GM19324 (cell line): Measurements from ENCODE around the gene CLASP1.
"Not testable (repeated sequence)": the region's sequence is repeated elsewhere in the genome, so short reads cannot be mapped to it uniquely, and the experiment has no call there.

Experiments used
- ATAC-seq: cut with Tn5 transposase; IDR thresholded peaks from one replicate; pipeline ENCODE4 v1.9.1; 2021; ENCODE audit warnings: mild to moderate bottlenecking, moderate library complexity; ENCODE audit not compliant: unreplicated experiment, low FRiP score

CLASP1 gene

DNA sequence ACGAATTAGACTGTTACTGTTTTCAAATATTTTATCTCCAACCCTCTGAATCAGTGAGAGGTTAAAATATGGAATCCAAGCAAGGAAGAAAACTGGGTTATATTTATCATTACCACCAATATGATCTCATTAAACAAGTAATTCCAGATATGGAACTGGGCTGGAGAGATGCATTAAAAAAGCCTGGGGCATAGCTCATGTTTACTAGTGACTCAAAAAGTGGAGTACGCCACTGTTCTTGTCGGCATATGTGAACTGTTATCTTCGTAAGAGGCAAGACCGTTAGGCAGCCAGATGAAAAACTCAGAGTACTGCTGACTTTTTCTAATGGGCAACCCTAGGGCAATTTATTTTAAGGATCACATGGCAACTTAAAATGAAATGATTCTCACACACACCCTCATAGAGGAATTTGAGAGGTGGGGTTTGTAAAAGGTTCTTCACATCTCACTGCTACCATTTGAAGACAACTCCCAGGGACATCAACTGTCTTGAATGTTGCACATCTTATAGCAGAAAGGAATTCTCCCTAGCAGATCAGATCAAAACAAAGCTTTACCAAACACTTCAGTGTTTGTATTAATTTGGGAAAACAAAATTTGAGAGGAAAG lies 259.1 kb downstream of the CLASP1 start:
- ATAC-seq, result no peak

- ATAC-seq, result no peak
Observed at GRCh38 chr2:121388371-121388770, 260.9 kb downstream of the CLASP1 start.

DNA sequence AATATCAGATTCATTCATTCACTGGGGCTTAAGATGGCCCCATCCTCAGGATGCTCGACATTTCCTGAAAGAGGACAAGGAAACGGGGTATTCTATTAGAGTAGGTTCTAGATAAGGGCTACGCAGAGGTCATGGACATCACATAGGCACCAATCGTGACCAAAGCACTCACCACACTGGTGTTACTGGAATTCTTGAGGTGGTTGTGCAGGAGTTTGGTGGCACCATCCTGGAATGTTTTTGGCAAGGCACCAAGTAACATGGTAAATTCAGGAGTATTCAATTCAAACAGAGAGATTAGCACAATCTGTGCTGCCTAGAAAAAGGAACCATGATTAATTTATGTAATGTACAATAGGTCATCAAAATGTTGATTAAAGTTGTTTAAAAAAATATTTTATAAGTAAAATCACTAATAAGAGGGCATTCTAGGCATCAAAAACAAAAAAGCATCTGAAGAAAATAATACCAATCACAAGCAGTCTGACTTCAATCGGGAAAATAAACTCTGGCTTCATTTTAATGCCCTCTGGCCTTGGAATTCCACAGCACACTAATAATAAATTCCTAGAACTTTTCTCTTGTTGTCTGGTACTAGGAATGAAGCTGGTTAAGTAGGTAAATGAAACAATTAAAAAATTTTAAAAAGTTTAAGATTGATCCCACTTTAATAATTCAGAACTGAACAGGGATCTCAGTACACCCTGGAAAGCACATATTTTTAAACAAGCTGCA lies 261.5 kb downstream of the CLASP1 start:
- no peak for ATAC-seq

GRCh38 chr2:121386707-121387106 lies 262.6 kb downstream of the CLASP1 start:
- ATAC-seq, result no peak

DNA sequence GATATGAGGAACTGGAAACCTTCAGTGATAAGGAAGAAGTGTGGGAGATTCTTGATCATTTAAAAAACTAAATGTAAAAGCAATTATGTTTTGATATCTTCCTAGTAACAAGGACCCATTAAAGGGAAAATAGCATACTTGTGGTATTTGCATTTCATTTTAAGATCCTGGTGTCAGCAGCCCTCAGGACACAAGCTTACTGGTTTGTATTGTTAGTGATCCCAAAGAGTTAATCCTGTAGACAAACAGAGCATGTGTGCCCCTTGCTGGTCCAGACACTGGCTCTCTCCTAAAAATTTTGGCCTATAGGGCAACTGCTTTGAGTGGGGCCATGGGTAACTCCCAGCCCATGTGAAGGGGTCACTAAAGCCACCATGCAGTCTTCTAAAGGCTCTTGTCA lies 263.2 kb downstream of the CLASP1 start:
- no peak for ATAC-seq

- ATAC-seq, result no peak
Observed at GRCh38 chr2:121382744-121383143, 266.5 kb downstream of the CLASP1 start.

- no peak for ATAC-seq
Observed at GRCh38 chr2:121377646-121378045, 271.6 kb downstream of the CLASP1 start.

- ATAC-seq, result no peak
Observed at GRCh38 chr2:121376535-121377250, 272.6 kb downstream of the CLASP1 start.

DNA sequence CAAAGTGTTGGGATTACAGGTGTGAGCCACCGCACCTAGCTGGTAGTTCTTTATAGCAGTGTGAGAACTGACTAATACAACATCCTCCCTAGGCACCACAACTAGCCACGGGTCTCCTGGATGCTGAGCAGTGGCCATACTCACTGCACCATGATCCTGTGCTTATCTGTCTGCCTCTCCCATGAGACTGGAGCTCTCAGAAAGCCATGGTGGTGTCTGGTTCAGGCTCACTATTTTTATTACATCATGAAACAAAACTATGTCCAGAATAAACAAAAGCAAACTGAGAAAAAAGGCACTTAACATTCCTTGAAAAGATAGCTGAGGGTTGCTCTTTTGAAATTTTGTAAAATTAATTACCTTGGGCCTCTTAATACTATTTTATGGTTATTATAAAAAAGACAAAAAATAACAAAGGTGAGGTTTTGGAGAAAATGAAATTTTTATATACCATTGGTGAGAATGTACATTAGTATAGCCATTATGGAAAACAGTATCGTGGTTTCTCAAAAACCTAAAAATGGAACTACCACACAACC lies 273.6 kb downstream of the CLASP1 start:
- no peak for ATAC-seq

GRCh38 chr2:121374412-121375075 lies 274.7 kb downstream of the CLASP1 start:
- not testable (repeated sequence) for ATAC-seq

- no peak for ATAC-seq
Observed at GRCh38 chr2:121372721-121373353, 276.4 kb downstream of the CLASP1 start.

DNA sequence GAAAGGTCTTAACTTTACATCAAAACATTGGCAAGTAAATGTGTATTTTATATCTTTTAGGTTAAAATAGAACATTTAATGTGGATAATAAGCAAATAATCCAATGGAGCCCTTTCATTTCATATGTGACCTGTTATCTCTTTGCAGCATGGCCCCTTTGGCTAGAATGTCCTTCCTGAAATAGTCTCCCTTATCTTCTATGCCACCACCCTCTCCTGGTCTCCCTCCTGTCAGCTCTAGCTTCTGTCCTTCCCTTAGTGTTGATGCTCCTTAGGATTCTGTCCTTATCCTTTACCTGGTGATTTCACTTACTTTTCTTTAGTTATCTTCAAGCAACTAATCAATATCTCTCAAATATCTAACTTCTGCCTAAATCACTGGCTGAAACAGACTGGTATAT lies 277.2 kb downstream of the CLASP1 start:
- ATAC-seq, result no peak

DNA sequence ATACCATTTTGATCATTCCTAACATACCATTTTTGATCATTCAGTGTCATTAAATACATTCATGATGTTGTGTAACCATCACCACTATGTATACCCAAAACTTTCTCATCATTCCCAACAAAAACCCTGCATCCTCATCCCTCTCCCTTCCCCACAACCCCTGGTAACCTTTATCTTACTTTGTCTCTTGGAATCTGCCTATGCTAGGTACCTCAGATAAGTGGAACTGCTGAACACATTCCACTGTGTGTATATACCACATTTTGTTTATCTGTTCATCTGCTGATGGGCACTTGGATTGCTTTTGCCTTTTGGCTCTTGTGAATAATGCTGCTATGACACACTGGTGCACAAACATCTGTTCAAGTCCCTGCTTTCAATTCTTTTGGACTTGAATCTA lies 280.4 kb downstream of the CLASP1 start:
- ATAC-seq, result no peak

DNA sequence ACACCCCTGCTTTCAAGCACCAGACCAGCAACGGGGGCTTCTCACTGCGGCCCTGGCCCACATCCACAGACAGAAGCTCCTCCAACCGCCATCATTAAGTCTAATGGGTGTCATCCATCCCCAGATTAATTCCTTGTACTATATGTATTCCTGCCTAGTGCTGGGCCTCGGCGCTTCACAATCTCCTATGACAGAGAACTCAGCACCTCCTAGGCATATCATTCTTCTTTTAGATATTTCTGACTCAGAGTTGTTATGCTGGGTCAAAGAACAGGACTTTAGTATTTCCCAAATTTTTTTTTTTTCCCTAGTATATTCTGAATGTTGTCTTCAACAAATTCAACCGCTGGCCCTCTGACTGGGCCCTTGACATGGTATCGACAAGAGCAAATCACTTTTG lies 281.1 kb downstream of the CLASP1 start:
- no peak for ATAC-seq

GRCh38 chr2:121367246-121367900 lies 281.9 kb downstream of the CLASP1 start:
- ATAC-seq, result no peak

- no peak for ATAC-seq
Observed at GRCh38 chr2:121366040-121366439, 283.2 kb downstream of the CLASP1 start.

DNA sequence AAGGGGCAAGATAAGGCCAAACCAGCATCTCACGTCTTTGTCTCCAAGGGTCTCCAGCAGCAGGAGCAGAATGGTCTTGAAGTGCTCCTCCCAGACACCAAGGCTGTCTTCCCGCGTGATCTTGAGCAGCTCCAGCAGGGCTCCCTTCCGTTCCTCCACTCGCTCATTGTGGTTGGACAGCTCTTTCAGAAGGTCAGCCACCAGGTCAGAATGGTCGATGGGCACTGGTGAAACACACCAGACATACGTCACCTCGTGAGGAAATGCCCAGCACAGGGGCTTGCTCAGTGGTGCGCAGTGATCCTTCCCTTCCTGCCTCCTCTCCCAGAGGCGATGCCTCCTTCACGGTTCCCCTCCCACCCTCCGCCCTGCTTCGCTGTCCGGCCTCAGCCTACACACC lies 284.2 kb downstream of the CLASP1 start:
- ATAC-seq, result no peak

GRCh38 chr2:121363632-121364420 lies 285.4 kb downstream of the CLASP1 start:
- ATAC-seq, result no peak

DNA sequence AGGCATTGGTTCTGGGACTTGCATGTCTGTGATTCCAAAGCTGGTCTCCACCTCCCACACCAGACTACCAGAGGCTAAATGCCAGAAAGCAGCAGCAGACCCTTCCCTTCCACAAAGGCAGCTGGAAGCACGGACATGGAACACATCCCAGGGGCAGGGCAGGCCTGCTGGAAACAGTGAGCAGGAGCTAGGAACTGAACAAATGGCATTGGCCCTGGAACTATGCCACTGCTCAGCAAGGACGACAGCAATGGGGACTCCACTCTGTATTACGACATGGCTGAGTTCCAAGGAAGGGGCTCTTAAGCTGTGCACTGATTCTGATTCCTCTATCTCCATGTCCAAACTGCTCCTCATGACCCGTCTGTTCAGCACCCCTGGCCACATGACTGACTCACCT lies 286.5 kb downstream of the CLASP1 start:
- ATAC-seq, result no peak
